WTC11 (cell line): ENCODE results near the gene FRS3. TPM values are rescaled to one million over a fixed set of nuclear protein-coding genes. Genes with fewer than 3 reads are reported as not detected.

Source experiments
- ATAC-seq: fragments of 200-7000 bp; cut with Tn5 transposase; 2 replicates; pipeline ENCODE4 v1.10.0; 2021; ENCODE audit warnings: mild to moderate bottlenecking, moderate library complexity
- CTCF ChIA-PET: fragments of 300-600 bp; sonication (Branson Sonifier 250); formaldehyde crosslinking; loops from one replicate; lab custom pipeline; 2021; ENCODE audit warnings: antibody characterized with exemption; lab: Charles Lee
- POLR2A ChIA-PET: fragments of 350-600 bp; sonication (Branson Sonifier 250); formaldehyde crosslinking; loops from one replicate; lab custom pipeline; 2021; ENCODE audit warnings: antibody characterized with exemption; lab: Charles Lee
- DNase-seq: peaks from one replicate; pipeline ENCODE4 v3.0.0; 2021; ENCODE audit warnings: low spot score
- H3K27ac Mint-ChIP-seq: 2 replicates; pipeline ENCODE4 v1.8.0; 2021; ENCODE audit warnings: mixed read lengths
- H3K27me3 Mint-ChIP-seq: 2 replicates; pipeline ENCODE4 v1.8.0; 2021; ENCODE audit warnings: low read depth, mild to moderate bottlenecking, moderate library complexity, mixed read lengths
- H3K36me3 Mint-ChIP-seq: 2 replicates; pipeline ENCODE4 v1.8.0; 2021; ENCODE audit warnings: mixed read lengths
- H3K4me1 Mint-ChIP-seq: 2 replicates; pipeline ENCODE4 v1.8.0; 2022; ENCODE audit warnings: mixed read lengths
- H3K4me3 Mint-ChIP-seq: 2 replicates; pipeline ENCODE4 v1.8.0; 2021; ENCODE audit warnings: mild to moderate bottlenecking, moderate library complexity, mixed read lengths
- H3K9me3 Mint-ChIP-seq: 2 replicates; pipeline ENCODE4 v1.8.0; 2021; ENCODE audit warnings: mixed read lengths
- AR ChIP-seq: fragments of 250-450 bp; sonication (Bioruptor Pico); IDR thresholded peaks from 2 replicates; pipeline ENCODE4 v1.9.0; 2021; ENCODE audit warnings: mild to moderate bottlenecking
- ARID4B ChIP-seq: sonication (generic); formaldehyde crosslinking; IDR thresholded peaks from 2 replicates; pipeline ENCODE4 v1.8.0; 2023; ENCODE audit warnings: missing genetic modification reagents, mild to moderate bottlenecking, borderline replicate concordance
- ATF2 ChIP-seq: sonication (generic); formaldehyde crosslinking; IDR thresholded peaks from 2 replicates; pipeline ENCODE4 v1.8.1; 2022; ENCODE audit warnings: low read depth, missing genetic modification reagents, borderline replicate concordance
- CREM ChIP-seq: sonication (generic); formaldehyde crosslinking; IDR thresholded peaks from 2 replicates; pipeline ENCODE4 v1.8.1; 2022; ENCODE audit warnings: mild to moderate bottlenecking, missing genetic modification reagents, moderate library complexity
- EMX1 ChIP-seq: fragments of 250-450 bp; sonication (Bioruptor Pico); IDR thresholded peaks from 2 replicates; pipeline ENCODE4 v1.8.0; 2021; ENCODE audit warnings: mild to moderate bottlenecking
- FOXK1 ChIP-seq: sonication (generic); formaldehyde crosslinking; IDR thresholded peaks from 2 replicates; pipeline ENCODE4 v1.8.0; 2022; ENCODE audit warnings: mild to moderate bottlenecking, moderate library complexity, missing genetic modification reagents
- FOXP1 ChIP-seq: sonication (generic); formaldehyde crosslinking; IDR thresholded peaks from 2 replicates; pipeline ENCODE4 v1.8.0; 2022; ENCODE audit warnings: missing genetic modification reagents, mild to moderate bottlenecking, moderate library complexity, borderline replicate concordance
- IRF2 ChIP-seq: sonication (generic); formaldehyde crosslinking; IDR thresholded peaks from 2 replicates; pipeline ENCODE4 v1.8.0; 2022; ENCODE audit warnings: low read depth, missing genetic modification reagents, borderline replicate concordance
- NFYB ChIP-seq: sonication (generic); formaldehyde crosslinking; conservative IDR thresholded peaks from 2 replicates; pipeline ENCODE4 v1.8.0; 2022; ENCODE audit warnings: low read depth, missing genetic modification reagents
- NR3C1 ChIP-seq: sonication (generic); formaldehyde crosslinking; conservative IDR thresholded peaks from 2 replicates; pipeline ENCODE4 v1.8.1; 2023; ENCODE audit warnings: low read depth, mild to moderate bottlenecking, missing genetic modification reagents
- PRRX2 ChIP-seq: fragments of 250-450 bp; sonication (Bioruptor Pico); IDR thresholded peaks from 2 replicates; pipeline ENCODE4 v1.8.0; 2021; ENCODE audit warnings: mild to moderate bottlenecking
- TEAD4 ChIP-seq: sonication (generic); formaldehyde crosslinking; IDR thresholded peaks from 2 replicates; pipeline ENCODE4 v1.8.0; 2022; ENCODE audit warnings: mild to moderate bottlenecking, missing genetic modification reagents
- ZNF423 ChIP-seq: fragments of 250-450 bp; sonication (Bioruptor Pico); IDR thresholded peaks from 2 replicates; pipeline ENCODE4 v2.1.2; 2022; ENCODE audit warnings: mild to moderate bottlenecking, moderate library complexity
- total RNA-seq: library from RNA; stranded (reverse); gene quantifications from 3 replicates; pipeline ENCODE4 v1.2.3, GENCODE V29; 2021
- TF ChIP-seq, protein P1 (sequence below): sonication (generic); formaldehyde crosslinking; conservative IDR thresholded peaks from 2 replicates; pipeline ENCODE4 v1.8.1; 2022; ENCODE audit warnings: mild to moderate bottlenecking, missing genetic modification reagents
- TF ChIP-seq, protein P2 (sequence below): sonication (generic); formaldehyde crosslinking; IDR thresholded peaks from 2 replicates; pipeline ENCODE4 v1.8.1; 2022; ENCODE audit warnings: missing genetic modification reagents, borderline replicate concordance
- TF ChIP-seq, protein P3 (sequence below): sonication (generic); formaldehyde crosslinking; IDR thresholded peaks from 2 replicates; pipeline ENCODE4 v1.8.0; 2022; ENCODE audit warnings: mild to moderate bottlenecking, missing genetic modification reagents
- TF ChIP-seq, protein P4 (sequence below): sonication (generic); formaldehyde crosslinking; IDR thresholded peaks from 2 replicates; pipeline ENCODE4 v1.8.0; 2023; ENCODE audit warnings: mild to moderate bottlenecking, missing genetic modification reagents
- TF ChIP-seq, protein P5 (sequence below): sonication (generic); formaldehyde crosslinking; IDR thresholded peaks from 2 replicates; pipeline ENCODE4 v1.8.0; 2022; ENCODE audit warnings: mild to moderate bottlenecking, missing genetic modification reagents

The FRS3 gene
- total RNA-seq, 1 experiment from 2014 or later, result 7.8 TPM

DNA sequence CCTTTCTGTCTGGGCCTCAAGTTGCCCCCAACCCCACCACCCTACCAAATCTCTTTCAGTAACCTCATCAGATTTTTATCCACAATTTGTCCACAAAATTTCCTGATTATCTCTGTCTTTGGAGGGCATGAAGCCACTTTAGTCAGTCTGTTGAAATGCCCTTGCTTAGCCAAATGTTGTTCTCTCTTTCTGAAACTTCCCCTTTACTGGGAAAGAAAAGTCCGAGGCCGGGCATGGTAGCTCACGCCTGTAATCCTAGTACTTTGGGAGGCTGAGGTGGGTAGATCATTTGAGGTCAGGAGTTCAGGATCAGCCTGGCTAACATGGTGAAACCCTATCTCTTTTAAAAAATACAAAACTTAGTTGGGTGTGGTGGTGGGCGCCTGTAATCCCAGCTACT is 41.6 kb upstream of the FRS3 start (continued):
- TF ChIP-seq TEAD4 (CRISPR knock-in tag) (no peak), ARID4B (CRISPR knock-in tag) (no peak), FOXK1 (CRISPR knock-in tag) (no peak), EMX1 (CRISPR knock-in tag) (no peak), PRRX2 (CRISPR knock-in tag) (no peak)
- TF ChIP-seq, protein P1, sequence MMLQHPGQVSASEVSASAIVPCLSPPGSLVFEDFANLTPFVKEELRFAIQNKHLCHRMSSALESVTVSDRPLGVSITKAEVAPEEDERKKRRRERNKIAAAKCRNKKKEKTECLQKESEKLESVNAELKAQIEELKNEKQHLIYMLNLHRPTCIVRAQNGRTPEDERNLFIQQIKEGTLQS (CRISPR knock-in tag), result no peak

- ATAC-seq, result no peak
- CTCF ChIA-PET, result interaction anchor here (1.0 to 1.7 kb wide), 2 partner anchors 17 to 32 kb away, joined by 4 to 7 read pairs; partner anchors contain the start of gene TOMM6
- DNase-seq, result no peak
- POLR2A ChIA-PET, result no interaction called here
- Mint-ChIP-seq H3K4me1 (no peaks in the 10 kb centered on the region), H3K9me3 (no peaks in the 10 kb centered on the region), H3K27ac (no peak overlapping the region), H3K36me3 (no peaks in the 10 kb centered on the region), H3K27me3 (no peaks in the 10 kb centered on the region), H3K4me3 (no peak overlapping the region)
- TF ChIP-seq, protein P2, sequence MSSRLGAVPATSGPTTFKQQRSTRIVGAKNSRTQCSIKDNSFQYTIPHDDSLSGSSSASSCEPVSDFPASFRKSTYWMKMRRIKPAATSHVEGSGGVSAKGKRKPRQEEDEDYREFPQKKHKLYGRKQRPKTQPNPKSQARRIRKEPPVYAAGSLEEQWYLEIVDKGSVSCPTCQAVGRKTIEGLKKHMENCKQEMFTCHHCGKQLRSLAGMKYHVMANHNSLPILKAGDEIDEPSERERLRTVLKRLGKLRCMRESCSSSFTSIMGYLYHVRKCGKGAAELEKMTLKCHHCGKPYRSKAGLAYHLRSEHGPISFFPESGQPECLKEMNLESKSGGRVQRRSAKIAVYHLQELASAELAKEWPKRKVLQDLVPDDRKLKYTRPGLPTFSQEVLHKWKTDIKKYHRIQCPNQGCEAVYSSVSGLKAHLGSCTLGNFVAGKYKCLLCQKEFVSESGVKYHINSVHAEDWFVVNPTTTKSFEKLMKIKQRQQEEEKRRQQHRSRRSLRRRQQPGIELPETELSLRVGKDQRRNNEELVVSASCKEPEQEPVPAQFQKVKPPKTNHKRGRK, result no peak
- TF ChIP-seq NR3C1 (CRISPR knock-in tag) (no peak), PRRX2 (CRISPR knock-in tag) (no peak), EMX1 (CRISPR knock-in tag) (no peak), NFYB (CRISPR knock-in tag) (no peak), CREM (CRISPR knock-in tag) (no peak), ZNF423 (CRISPR knock-in tag) (no peak), ATF2 (CRISPR knock-in tag) (no peak), FOXP1 (CRISPR knock-in tag) (no peak), AR (CRISPR knock-in tag) (no peak), IRF2 (no peak)
- TF ChIP-seq, protein P3, sequence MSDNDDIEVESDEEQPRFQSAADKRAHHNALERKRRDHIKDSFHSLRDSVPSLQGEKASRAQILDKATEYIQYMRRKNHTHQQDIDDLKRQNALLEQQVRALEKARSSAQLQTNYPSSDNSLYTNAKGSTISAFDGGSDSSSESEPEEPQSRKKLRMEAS (CRISPR knock-in tag), result no peak
- TF ChIP-seq, protein P4, sequence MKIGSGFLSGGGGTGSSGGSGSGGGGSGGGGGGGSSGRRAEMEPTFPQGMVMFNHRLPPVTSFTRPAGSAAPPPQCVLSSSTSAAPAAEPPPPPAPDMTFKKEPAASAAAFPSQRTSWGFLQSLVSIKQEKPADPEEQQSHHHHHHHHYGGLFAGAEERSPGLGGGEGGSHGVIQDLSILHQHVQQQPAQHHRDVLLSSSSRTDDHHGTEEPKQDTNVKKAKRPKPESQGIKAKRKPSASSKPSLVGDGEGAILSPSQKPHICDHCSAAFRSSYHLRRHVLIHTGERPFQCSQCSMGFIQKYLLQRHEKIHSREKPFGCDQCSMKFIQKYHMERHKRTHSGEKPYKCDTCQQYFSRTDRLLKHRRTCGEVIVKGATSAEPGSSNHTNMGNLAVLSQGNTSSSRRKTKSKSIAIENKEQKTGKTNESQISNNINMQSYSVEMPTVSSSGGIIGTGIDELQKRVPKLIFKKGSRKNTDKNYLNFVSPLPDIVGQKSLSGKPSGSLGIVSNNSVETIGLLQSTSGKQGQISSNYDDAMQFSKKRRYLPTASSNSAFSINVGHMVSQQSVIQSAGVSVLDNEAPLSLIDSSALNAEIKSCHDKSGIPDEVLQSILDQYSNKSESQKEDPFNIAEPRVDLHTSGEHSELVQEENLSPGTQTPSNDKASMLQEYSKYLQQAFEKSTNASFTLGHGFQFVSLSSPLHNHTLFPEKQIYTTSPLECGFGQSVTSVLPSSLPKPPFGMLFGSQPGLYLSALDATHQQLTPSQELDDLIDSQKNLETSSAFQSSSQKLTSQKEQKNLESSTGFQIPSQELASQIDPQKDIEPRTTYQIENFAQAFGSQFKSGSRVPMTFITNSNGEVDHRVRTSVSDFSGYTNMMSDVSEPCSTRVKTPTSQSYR (CRISPR knock-in tag), result no peak
- TF ChIP-seq, protein P5, sequence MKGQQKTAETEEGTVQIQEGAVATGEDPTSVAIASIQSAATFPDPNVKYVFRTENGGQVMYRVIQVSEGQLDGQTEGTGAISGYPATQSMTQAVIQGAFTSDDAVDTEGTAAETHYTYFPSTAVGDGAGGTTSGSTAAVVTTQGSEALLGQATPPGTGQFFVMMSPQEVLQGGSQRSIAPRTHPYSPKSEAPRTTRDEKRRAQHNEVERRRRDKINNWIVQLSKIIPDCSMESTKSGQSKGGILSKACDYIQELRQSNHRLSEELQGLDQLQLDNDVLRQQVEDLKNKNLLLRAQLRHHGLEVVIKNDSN (CRISPR knock-in tag), result no peak
These were observed 38.8 kb upstream of the FRS3 start for GRCh38 chr6:41818271-41819054.
